CD4-positive, alpha-beta T cell treated with Interleukin-6 at 100 ng/mL for 8 hours (primary cell): ENCODE results near the gene STARD8.

Experiments
- DNase-seq: peaks from one replicate; pipeline ENCODE4 v3.0.0-alpha.2; 2020; ENCODE audit warnings: mixed read lengths, low spot score

The STARD8 gene

GRCh38 chrX:68690936-68691501 is 43.6 kb downstream of the STARD8 start:
- no peak for DNase-seq

GRCh38 chrX:68691921-68692320 is 44.5 kb downstream of the STARD8 start:
- DNase-seq = no peak

- DNase-seq = no peak
Observed at GRCh38 chrX:68692651-68693050, 45.2 kb downstream of the STARD8 start.

GRCh38 chrX:68693481-68694434 is 46.3 kb downstream of the STARD8 start:
- DNase-seq = no peak

GRCh38 chrX:68694435-68695205 is 47.2 kb downstream of the STARD8 start:
- DNase-seq = no peak

- no peak for DNase-seq
Observed at GRCh38 chrX:68695206-68695845, 47.9 kb downstream of the STARD8 start.

GRCh38 chrX:68696267-68696990 is 49.0 kb downstream of the STARD8 start:
- DNase-seq = no peak

GRCh38 chrX:68697036-68697435 is 49.6 kb downstream of the STARD8 start:
- DNase-seq = no peak

GRCh38 chrX:68697465-68698125 is 50.1 kb downstream of the STARD8 start:
- DNase-seq = no peak

GRCh38 chrX:68698942-68699341 is 51.5 kb downstream of the STARD8 start:
- no peak for DNase-seq

- DNase-seq = no peak
Observed at GRCh38 chrX:68699960-68700746, 52.7 kb downstream of the STARD8 start.

- no peak for DNase-seq
Observed at GRCh38 chrX:68703369-68703768, 55.9 kb downstream of the STARD8 start.

- DNase-seq = no peak
Observed at GRCh38 chrX:68703846-68704245, 56.4 kb downstream of the STARD8 start.

GRCh38 chrX:68705986-68706385 is 58.5 kb downstream of the STARD8 start:
- DNase-seq = no peak

GRCh38 chrX:68708503-68709290 is 61.2 kb downstream of the STARD8 start:
- DNase-seq = no peak

GRCh38 chrX:68710870-68711576 is 63.6 kb downstream of the STARD8 start:
- DNase-seq = no peak

GRCh38 chrX:68711845-68712244 is 64.4 kb downstream of the STARD8 start:
- DNase-seq = no peak

- no peak for DNase-seq
Observed at GRCh38 chrX:68714856-68715255, 67.4 kb downstream of the STARD8 start.

- DNase-seq = no peak
Observed at GRCh38 chrX:68717196-68717595, 69.7 kb downstream of the STARD8 start.
